SH-SY5Y (cell line): ENCODE results near the gene TYRO3.

ENCODE experiments used
- GATA2 ChIP-seq: IDR thresholded peaks from 2 replicates; pipeline ENCODE4 v1.6.1; 2011; ENCODE audit warnings: mild to moderate bottlenecking, low read depth, low read length
- GATA3 ChIP-seq: IDR thresholded peaks from 2 replicates; pipeline ENCODE4 v1.6.1; 2011; ENCODE audit warnings: low read depth, mild to moderate bottlenecking, low read length, moderate library complexity

DNA sequence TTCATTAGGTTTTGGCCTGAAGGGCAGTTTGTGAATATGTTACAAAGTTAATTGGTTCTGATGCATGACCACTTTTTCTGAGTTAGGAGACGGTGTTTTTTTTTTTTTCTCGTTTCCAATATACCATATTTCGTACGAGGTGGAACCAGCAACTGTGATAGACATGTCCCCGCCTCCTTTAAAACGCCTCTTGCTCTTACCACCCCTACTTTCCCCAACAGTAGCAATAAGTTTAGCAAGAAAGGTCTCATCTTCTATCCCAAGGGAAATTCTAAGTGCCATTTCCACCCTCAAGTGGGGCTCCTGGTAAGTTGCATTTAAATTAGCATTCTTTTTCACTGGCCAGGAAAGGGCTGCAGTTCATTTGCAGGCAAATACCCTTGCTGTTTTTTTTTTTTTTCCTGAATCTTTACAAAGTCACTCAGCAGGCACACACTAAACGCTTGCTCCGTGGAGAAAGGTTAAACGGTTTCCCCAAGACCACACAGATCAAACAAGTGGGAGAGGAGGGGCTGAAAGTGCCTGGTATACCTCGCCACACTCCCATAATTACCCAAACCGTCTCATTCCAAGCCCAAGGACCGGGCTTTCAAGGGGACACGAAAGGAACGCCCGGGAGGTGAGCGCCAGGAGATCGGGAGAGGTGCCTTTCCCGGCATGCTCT is 61.7 kb downstream of the TYRO3 start:
- TF ChIP-seq GATA2 (no peak), GATA3 (no peak)
